DMS53 treated with DMSO at 0.1 percent for 48 hours (cell line): ENCODE results near the gene SLC30A10.
"Not testable (repeated sequence)": the region's sequence is repeated elsewhere in the genome, so short reads cannot be mapped to it uniquely, and the experiment has no call there.

ENCODE experiments used
- DNase-seq: peaks from one replicate; lab custom pipeline; 2025; ENCODE audit not compliant: unreplicated experiment; lab: John Stamatoyannopoulos, UW

Gene SLC30A10

GRCh38 chr1:219897914-219898313, 30.4 kb downstream of the SLC30A10 start:
- DNase-seq, result no peak

GRCh38 chr1:219892271-219892670, 36.1 kb downstream of the SLC30A10 start:
- DNase-seq, result not testable (repeated sequence)

- DNase-seq, result not testable (repeated sequence)
Observed at GRCh38 chr1:219891846-219892245, 36.5 kb downstream of the SLC30A10 start.

- DNase-seq, result not testable (repeated sequence)
Observed at GRCh38 chr1:219888667-219889066, 39.7 kb downstream of the SLC30A10 start.

- no peak for DNase-seq
Observed at GRCh38 chr1:219885680-219886079, 42.7 kb downstream of the SLC30A10 start.

GRCh38 chr1:219883400-219884332, 44.7 kb downstream of the SLC30A10 start:
- DNase-seq, result no peak

- DNase-seq, result no peak
Observed at GRCh38 chr1:219882755-219883154, 45.6 kb downstream of the SLC30A10 start.

GRCh38 chr1:219882096-219882495, 46.3 kb downstream of the SLC30A10 start:
- no peak for DNase-seq

GRCh38 chr1:219880765-219881457, 47.4 kb downstream of the SLC30A10 start:
- DNase-seq, result no peak

- DNase-seq, result peak; percentile 3
Observed at GRCh38 chr1:219876798-219877209, 51.6 kb downstream of the SLC30A10 start.

- no peak for DNase-seq
Observed at GRCh38 chr1:219875860-219876259, 52.5 kb downstream of the SLC30A10 start.

GRCh38 chr1:219872538-219872937, 55.8 kb downstream of the SLC30A10 start:
- DNase-seq, result not testable (repeated sequence)

- no peak for DNase-seq
Observed at GRCh38 chr1:219871427-219872057, 56.8 kb downstream of the SLC30A10 start.

GRCh38 chr1:219868615-219869014, 59.7 kb downstream of the SLC30A10 start:
- not testable (repeated sequence) for DNase-seq
